Neural cell (in vitro differentiated cells): Measurements from ENCODE around the gene TSPO2. TPM values are rescaled to one million over a fixed set of nuclear protein-coding genes. Genes with fewer than 3 reads are reported as not detected.

Experiments
- H2AFZ ChIP-seq: fragments of 200-600, 300-800 bp; sonication (generic), shearing (Covaris generic); 2 replicates; pipeline ENCODE4 v1.6.0; 2014; ENCODE audit warnings: low read depth, mild to moderate bottlenecking, antibody characterized with exemption, low read length, moderate library complexity
- H3F3A ChIP-seq: fragments of 200-600 bp; shearing (Covaris generic); 2 replicates; pipeline ENCODE4 v1.6.1; 2016; ENCODE audit warnings: mild to moderate bottlenecking, moderate library complexity, mixed read lengths, antibody characterized with exemption, low read length; ENCODE audit not compliant: insufficient read depth, poor library complexity, severe bottlenecking
- H3K27ac ChIP-seq: fragments of 200-600, 300-800 bp; sonication (generic), shearing (Covaris generic); 2 replicates; pipeline ENCODE4 v1.5.1; 2014; ENCODE audit warnings: mild to moderate bottlenecking, low read length, moderate library complexity
- H3K27me3 ChIP-seq: fragments of 300-800, 200-600 bp; sonication (generic), shearing (Covaris generic); 2 replicates; pipeline ENCODE4 v1.6.0; 2014; ENCODE audit warnings: mild to moderate bottlenecking, low read depth, low read length, moderate library complexity; ENCODE audit not compliant: insufficient read depth
- H3K36me3 ChIP-seq: fragments of 300-800, 200-600 bp; sonication (generic), shearing (Covaris generic); 2 replicates; pipeline ENCODE4 v1.5.1; 2014; ENCODE audit warnings: mild to moderate bottlenecking, antibody characterized with exemption, low read length, moderate library complexity; ENCODE audit not compliant: insufficient read depth
- H3K4me2 ChIP-seq: fragments of 300-800, 200-600 bp; sonication (generic), shearing (Covaris generic); 2 replicates; pipeline ENCODE4 v1.6.0; 2014; ENCODE audit warnings: mild to moderate bottlenecking, low read length
- H3K4me3 ChIP-seq: fragments of 300-800, 200-600 bp; sonication (generic), shearing (Covaris generic); 2 replicates; pipeline ENCODE4 v1.5.1; 2014; ENCODE audit warnings: mild to moderate bottlenecking, low read length, moderate library complexity
- H3K79me2 ChIP-seq: fragments of 200-600 bp; shearing (Covaris generic); replicated peaks from 2 replicates; pipeline ENCODE4 v1.6.0; 2014; ENCODE audit warnings: mild to moderate bottlenecking, low read length, moderate library complexity; ENCODE audit not compliant: insufficient read depth
- H3K9ac ChIP-seq: fragments of 300-800, 200-600 bp; sonication (generic), shearing (Covaris generic); 2 replicates; pipeline ENCODE4 v1.6.1; 2016; ENCODE audit warnings: mild to moderate bottlenecking, low read length, mixed read lengths
- H3K9me2 ChIP-seq: fragments of 200-600 bp; shearing (Covaris generic); 2 replicates; pipeline ENCODE4 v1.6.1; 2016; ENCODE audit warnings: mild to moderate bottlenecking, low read length, mixed read lengths; ENCODE audit not compliant: insufficient read depth
- H3K9me3 ChIP-seq: fragments of 200-600, 300-800 bp; sonication (generic), shearing (Covaris generic); 2 replicates; pipeline ENCODE4 v1.6.1; 2016; ENCODE audit warnings: mild to moderate bottlenecking, mixed run types, low read length, moderate library complexity, mixed read lengths
- H4K20me1 ChIP-seq: fragments of 200-600 bp; shearing (Covaris generic); 2 replicates; pipeline ENCODE4 v1.6.1; 2016; ENCODE audit warnings: mild to moderate bottlenecking, mixed run types; ENCODE audit not compliant: insufficient read depth
- EP300 ChIP-seq: fragments of 450-650 bp; conservative IDR thresholded peaks from 2 replicates; pipeline ENCODE4 v1.6.1; 2014; ENCODE audit warnings: antibody characterized with exemption, mild to moderate bottlenecking, moderate library complexity; ENCODE audit not compliant: poor library complexity, severe bottlenecking
- EZH2 ChIP-seq: fragments of 200-600, 300-800 bp; shearing (Covaris generic), sonication (generic); IDR thresholded peaks from 2 replicates; pipeline ENCODE4 v1.6.1; 2014; ENCODE audit warnings: antibody characterized with exemption, low read length, borderline replicate concordance, mild to moderate bottlenecking; ENCODE audit not compliant: insufficient read depth, poor library complexity, severe bottlenecking
- MXI1 ChIP-seq: fragments of 450-650 bp; conservative IDR thresholded peaks from 2 replicates; pipeline ENCODE4 v1.6.1; 2014; ENCODE audit warnings: antibody characterized with exemption, mild to moderate bottlenecking; ENCODE audit not compliant: poor library complexity, severe bottlenecking
- POLR2AphosphoS5 ChIP-seq: IDR thresholded peaks from 2 replicates; pipeline ENCODE4 v1.6.1; 2012
- RAD21 ChIP-seq: fragments of 450-650 bp; conservative IDR thresholded peaks from 2 replicates; pipeline ENCODE4 v1.6.1; 2014; ENCODE audit warnings: antibody characterized with exemption, mild to moderate bottlenecking, moderate library complexity
- SMC3 ChIP-seq: fragments of 450-650 bp; conservative IDR thresholded peaks from 2 replicates; pipeline ENCODE4 v1.6.1; 2014; ENCODE audit warnings: antibody characterized with exemption, mild to moderate bottlenecking, moderate library complexity; ENCODE audit not compliant: poor library complexity
- TAF1 ChIP-seq: IDR thresholded peaks from 2 replicates; pipeline ENCODE4 v1.6.1; 2012; ENCODE audit warnings: low read depth
- polyA plus RNA-seq: library from polyadenylated mRNA; depleted of rRNA; stranded (reverse); fragments of >200 nt; gene quantifications from 2 replicates; pipeline ENCODE4 v1.2.3, GENCODE V29; 2014
- TF ChIP-seq, protein P1 (sequence below): IDR thresholded peaks from 2 replicates; pipeline ENCODE4 v1.6.1; 2012; ENCODE audit warnings: borderline replicate concordance
- TF ChIP-seq, protein P2 (sequence below): fragments of 450-650 bp; IDR thresholded peaks from 2 replicates; pipeline ENCODE4 v1.5.1; 2014; ENCODE audit warnings: antibody characterized with exemption, mild to moderate bottlenecking, moderate library complexity; ENCODE audit not compliant: poor library complexity, severe bottlenecking

Gene TSPO2
- polyA plus RNA-seq, 1 donor from 2014 or later, result not detected

DNA sequence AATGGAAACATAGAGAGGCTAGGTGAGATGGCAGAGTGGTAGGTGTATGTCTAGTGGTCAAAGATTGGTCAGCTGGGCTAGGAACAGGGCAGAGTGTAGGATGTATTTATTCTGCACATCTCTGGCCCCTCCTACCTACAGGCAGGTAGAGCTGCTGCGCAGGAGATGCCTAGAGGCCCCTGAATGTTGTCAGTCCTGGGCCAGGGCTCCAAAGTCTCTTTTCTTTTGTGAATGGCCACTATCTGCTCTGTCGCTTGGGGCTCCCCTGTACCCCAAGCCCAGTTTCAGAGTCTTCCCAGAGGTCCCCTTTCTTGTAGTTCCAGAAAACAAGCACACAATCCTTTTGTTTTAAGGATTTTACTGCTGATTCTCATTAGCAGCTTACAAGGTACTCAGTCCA lies 5.0 kb downstream of the TSPO2 start:
- no peak overlapping the region for H2AFZ ChIP-seq
- H3K27ac ChIP-seq, result no peak overlapping the region
- H3K4me2 ChIP-seq, result no peak overlapping the region

GRCh38 chr6:41047745-41048732 lies 5.8 kb downstream of the TSPO2 start:
- Histone ChIP-seq H3K79me2 (no peaks in the 10 kb centered on the region), H2AFZ (no peak overlapping the region), H3K9me2 (no peaks in the 10 kb centered on the region), H3K9ac (no peak overlapping the region), H3K4me3 (no peak overlapping the region), H3K27me3 (no peaks in the 10 kb centered on the region), H3K36me3 (no peaks in the 10 kb centered on the region), H4K20me1 (no peaks in the 10 kb centered on the region), H3K9me3 (no peaks in the 10 kb centered on the region), H3K4me2 (no peak overlapping the region), H3F3A (no peaks in the 10 kb centered on the region), H3K27ac (no peak overlapping the region)
- TF ChIP-seq EZH2, result no peak
- TF ChIP-seq EP300, result no peak
- no peak for TF ChIP-seq TAF1
- TF ChIP-seq, protein P1, sequence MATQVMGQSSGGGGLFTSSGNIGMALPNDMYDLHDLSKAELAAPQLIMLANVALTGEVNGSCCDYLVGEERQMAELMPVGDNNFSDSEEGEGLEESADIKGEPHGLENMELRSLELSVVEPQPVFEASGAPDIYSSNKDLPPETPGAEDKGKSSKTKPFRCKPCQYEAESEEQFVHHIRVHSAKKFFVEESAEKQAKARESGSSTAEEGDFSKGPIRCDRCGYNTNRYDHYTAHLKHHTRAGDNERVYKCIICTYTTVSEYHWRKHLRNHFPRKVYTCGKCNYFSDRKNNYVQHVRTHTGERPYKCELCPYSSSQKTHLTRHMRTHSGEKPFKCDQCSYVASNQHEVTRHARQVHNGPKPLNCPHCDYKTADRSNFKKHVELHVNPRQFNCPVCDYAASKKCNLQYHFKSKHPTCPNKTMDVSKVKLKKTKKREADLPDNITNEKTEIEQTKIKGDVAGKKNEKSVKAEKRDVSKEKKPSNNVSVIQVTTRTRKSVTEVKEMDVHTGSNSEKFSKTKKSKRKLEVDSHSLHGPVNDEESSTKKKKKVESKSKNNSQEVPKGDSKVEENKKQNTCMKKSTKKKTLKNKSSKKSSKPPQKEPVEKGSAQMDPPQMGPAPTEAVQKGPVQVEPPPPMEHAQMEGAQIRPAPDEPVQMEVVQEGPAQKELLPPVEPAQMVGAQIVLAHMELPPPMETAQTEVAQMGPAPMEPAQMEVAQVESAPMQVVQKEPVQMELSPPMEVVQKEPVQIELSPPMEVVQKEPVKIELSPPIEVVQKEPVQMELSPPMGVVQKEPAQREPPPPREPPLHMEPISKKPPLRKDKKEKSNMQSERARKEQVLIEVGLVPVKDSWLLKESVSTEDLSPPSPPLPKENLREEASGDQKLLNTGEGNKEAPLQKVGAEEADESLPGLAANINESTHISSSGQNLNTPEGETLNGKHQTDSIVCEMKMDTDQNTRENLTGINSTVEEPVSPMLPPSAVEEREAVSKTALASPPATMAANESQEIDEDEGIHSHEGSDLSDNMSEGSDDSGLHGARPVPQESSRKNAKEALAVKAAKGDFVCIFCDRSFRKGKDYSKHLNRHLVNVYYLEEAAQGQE, result no peak
- TF ChIP-seq, protein P2, sequence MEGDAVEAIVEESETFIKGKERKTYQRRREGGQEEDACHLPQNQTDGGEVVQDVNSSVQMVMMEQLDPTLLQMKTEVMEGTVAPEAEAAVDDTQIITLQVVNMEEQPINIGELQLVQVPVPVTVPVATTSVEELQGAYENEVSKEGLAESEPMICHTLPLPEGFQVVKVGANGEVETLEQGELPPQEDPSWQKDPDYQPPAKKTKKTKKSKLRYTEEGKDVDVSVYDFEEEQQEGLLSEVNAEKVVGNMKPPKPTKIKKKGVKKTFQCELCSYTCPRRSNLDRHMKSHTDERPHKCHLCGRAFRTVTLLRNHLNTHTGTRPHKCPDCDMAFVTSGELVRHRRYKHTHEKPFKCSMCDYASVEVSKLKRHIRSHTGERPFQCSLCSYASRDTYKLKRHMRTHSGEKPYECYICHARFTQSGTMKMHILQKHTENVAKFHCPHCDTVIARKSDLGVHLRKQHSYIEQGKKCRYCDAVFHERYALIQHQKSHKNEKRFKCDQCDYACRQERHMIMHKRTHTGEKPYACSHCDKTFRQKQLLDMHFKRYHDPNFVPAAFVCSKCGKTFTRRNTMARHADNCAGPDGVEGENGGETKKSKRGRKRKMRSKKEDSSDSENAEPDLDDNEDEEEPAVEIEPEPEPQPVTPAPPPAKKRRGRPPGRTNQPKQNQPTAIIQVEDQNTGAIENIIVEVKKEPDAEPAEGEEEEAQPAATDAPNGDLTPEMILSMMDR, result no peak
- TF ChIP-seq POLR2AphosphoS5, result no peak
- TF ChIP-seq SMC3, result no peak
- no peak for TF ChIP-seq MXI1

More for the DNA sequence above, 5.0 kb downstream of the TSPO2 start:
- Histone ChIP-seq H3K27me3 (no peaks in the 10 kb centered on the region), H3K79me2 (no peaks in the 10 kb centered on the region), H3K4me3 (no peak overlapping the region), H4K20me1 (no peaks in the 10 kb centered on the region), H3K9ac (no peak overlapping the region), H3K9me3 (no peaks in the 10 kb centered on the region), H3K36me3 (no peaks in the 10 kb centered on the region), H3F3A (no peaks in the 10 kb centered on the region), H3K9me2 (no peaks in the 10 kb centered on the region)
- TF ChIP-seq TAF1, result no peak
- TF ChIP-seq, protein P2, result no peak
- no peak for TF ChIP-seq MXI1
- TF ChIP-seq EP300, result no peak
- TF ChIP-seq RAD21, result no peak
- TF ChIP-seq SMC3, result no peak
- no peak for TF ChIP-seq EZH2
- TF ChIP-seq, protein P1, result no peak
- no peak for TF ChIP-seq POLR2AphosphoS5
